WTC11 (cell line): ENCODE results near the gene ZFAND3.

Source experiments
- CTCF ChIP-seq: fragments of 200-600 bp; IDR thresholded peaks from 2 replicates; pipeline ENCODE4 v1.8.0; 2022; ENCODE audit warnings: antibody characterized with exemption
- E2F1 ChIP-seq: sonication (generic); formaldehyde crosslinking; IDR thresholded peaks from 2 replicates; pipeline ENCODE4 v1.8.0; 2022; ENCODE audit warnings: mild to moderate bottlenecking, missing genetic modification reagents
- FOXJ3 ChIP-seq: sonication (generic); formaldehyde crosslinking; IDR thresholded peaks from 2 replicates; pipeline ENCODE4 v1.9.0; 2021; ENCODE audit warnings: missing genetic modification reagents, mild to moderate bottlenecking, borderline replicate concordance
- IRF2 ChIP-seq: sonication (generic); formaldehyde crosslinking; IDR thresholded peaks from 2 replicates; pipeline ENCODE4 v1.8.0; 2022; ENCODE audit warnings: low read depth, missing genetic modification reagents, borderline replicate concordance
- MYBL2 ChIP-seq: sonication (generic); formaldehyde crosslinking; IDR thresholded peaks from 2 replicates; pipeline ENCODE4 v1.8.1; 2023; ENCODE audit warnings: mild to moderate bottlenecking, moderate library complexity, missing genetic modification reagents
- NR2C2 ChIP-seq: sonication (generic); formaldehyde crosslinking; IDR thresholded peaks from 2 replicates; pipeline ENCODE4 v1.8.0; 2022; ENCODE audit warnings: mild to moderate bottlenecking, missing genetic modification reagents
- TCF7 ChIP-seq: sonication (generic); formaldehyde crosslinking; IDR thresholded peaks from 2 replicates; pipeline ENCODE4 v1.8.0; 2022; ENCODE audit warnings: mild to moderate bottlenecking, low read depth, missing genetic modification reagents, moderate library complexity
- USF1 ChIP-seq: sonication (generic); formaldehyde crosslinking; IDR thresholded peaks from 2 replicates; pipeline ENCODE4 v1.8.0; 2022; ENCODE audit warnings: mild to moderate bottlenecking, missing genetic modification reagents
- ZNF121 ChIP-seq: sonication (generic); formaldehyde crosslinking; IDR thresholded peaks from 2 replicates; pipeline ENCODE4 v1.8.0; 2023; ENCODE audit warnings: missing genetic modification reagents
- TF ChIP-seq, protein P1 (sequence below): fragments of 250-450 bp; sonication (Bioruptor Pico); IDR thresholded peaks from 2 replicates; pipeline ENCODE4 v1.8.0; 2021; ENCODE audit warnings: mild to moderate bottlenecking
- TF ChIP-seq, protein P2 (sequence below): sonication (generic); formaldehyde crosslinking; IDR thresholded peaks from 2 replicates; pipeline ENCODE4 v1.8.1; 2022; ENCODE audit warnings: mild to moderate bottlenecking, moderate library complexity, missing genetic modification reagents
- TF ChIP-seq, protein P3 (sequence below): sonication (generic); formaldehyde crosslinking; conservative IDR thresholded peaks from 2 replicates; pipeline ENCODE4 v1.8.1; 2022; ENCODE audit warnings: mild to moderate bottlenecking, missing genetic modification reagents
- TF ChIP-seq, protein P4 (sequence below): sonication (generic); formaldehyde crosslinking; IDR thresholded peaks from 2 replicates; pipeline ENCODE4 v1.8.0; 2023; ENCODE audit warnings: missing genetic modification reagents, mild to moderate bottlenecking, borderline replicate concordance

GRCh38 chr6:37874726-37875125, 55.2 kb downstream of the ZFAND3 start:
- TF ChIP-seq, protein P1, sequence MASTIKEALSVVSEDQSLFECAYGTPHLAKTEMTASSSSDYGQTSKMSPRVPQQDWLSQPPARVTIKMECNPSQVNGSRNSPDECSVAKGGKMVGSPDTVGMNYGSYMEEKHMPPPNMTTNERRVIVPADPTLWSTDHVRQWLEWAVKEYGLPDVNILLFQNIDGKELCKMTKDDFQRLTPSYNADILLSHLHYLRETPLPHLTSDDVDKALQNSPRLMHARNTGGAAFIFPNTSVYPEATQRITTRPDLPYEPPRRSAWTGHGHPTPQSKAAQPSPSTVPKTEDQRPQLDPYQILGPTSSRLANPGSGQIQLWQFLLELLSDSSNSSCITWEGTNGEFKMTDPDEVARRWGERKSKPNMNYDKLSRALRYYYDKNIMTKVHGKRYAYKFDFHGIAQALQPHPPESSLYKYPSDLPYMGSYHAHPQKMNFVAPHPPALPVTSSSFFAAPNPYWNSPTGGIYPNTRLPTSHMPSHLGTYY = no peak
- TF ChIP-seq, protein P2, sequence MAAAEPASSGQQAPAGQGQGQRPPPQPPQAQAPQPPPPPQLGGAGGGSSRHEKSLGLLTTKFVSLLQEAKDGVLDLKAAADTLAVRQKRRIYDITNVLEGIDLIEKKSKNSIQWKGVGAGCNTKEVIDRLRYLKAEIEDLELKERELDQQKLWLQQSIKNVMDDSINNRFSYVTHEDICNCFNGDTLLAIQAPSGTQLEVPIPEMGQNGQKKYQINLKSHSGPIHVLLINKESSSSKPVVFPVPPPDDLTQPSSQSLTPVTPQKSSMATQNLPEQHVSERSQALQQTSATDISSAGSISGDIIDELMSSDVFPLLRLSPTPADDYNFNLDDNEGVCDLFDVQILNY (CRISPR knock-in tag) = no peak
- no peak for TF ChIP-seq ZNF121 (CRISPR knock-in tag)
- TF ChIP-seq, protein P3, sequence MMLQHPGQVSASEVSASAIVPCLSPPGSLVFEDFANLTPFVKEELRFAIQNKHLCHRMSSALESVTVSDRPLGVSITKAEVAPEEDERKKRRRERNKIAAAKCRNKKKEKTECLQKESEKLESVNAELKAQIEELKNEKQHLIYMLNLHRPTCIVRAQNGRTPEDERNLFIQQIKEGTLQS (CRISPR knock-in tag) = no peak
- TF ChIP-seq, protein P4, sequence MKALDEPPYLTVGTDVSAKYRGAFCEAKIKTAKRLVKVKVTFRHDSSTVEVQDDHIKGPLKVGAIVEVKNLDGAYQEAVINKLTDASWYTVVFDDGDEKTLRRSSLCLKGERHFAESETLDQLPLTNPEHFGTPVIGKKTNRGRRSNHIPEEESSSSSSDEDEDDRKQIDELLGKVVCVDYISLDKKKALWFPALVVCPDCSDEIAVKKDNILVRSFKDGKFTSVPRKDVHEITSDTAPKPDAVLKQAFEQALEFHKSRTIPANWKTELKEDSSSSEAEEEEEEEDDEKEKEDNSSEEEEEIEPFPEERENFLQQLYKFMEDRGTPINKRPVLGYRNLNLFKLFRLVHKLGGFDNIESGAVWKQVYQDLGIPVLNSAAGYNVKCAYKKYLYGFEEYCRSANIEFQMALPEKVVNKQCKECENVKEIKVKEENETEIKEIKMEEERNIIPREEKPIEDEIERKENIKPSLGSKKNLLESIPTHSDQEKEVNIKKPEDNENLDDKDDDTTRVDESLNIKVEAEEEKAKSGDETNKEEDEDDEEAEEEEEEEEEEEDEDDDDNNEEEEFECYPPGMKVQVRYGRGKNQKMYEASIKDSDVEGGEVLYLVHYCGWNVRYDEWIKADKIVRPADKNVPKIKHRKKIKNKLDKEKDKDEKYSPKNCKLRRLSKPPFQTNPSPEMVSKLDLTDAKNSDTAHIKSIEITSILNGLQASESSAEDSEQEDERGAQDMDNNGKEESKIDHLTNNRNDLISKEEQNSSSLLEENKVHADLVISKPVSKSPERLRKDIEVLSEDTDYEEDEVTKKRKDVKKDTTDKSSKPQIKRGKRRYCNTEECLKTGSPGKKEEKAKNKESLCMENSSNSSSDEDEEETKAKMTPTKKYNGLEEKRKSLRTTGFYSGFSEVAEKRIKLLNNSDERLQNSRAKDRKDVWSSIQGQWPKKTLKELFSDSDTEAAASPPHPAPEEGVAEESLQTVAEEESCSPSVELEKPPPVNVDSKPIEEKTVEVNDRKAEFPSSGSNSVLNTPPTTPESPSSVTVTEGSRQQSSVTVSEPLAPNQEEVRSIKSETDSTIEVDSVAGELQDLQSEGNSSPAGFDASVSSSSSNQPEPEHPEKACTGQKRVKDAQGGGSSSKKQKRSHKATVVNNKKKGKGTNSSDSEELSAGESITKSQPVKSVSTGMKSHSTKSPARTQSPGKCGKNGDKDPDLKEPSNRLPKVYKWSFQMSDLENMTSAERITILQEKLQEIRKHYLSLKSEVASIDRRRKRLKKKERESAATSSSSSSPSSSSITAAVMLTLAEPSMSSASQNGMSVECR = no peak
- TF ChIP-seq CTCF = no peak
- TF ChIP-seq NR2C2 (CRISPR knock-in tag) = no peak
- no peak for TF ChIP-seq IRF2
- no peak for TF ChIP-seq MYBL2 (CRISPR knock-in tag)
- TF ChIP-seq FOXJ3 (CRISPR knock-in tag) = no peak
- no peak for TF ChIP-seq TCF7 (CRISPR knock-in tag)
- no peak for TF ChIP-seq USF1
- no peak for TF ChIP-seq E2F1 (CRISPR knock-in tag)
